HG03520 (cell line): Measurements from ENCODE around the gene CBX4.
"Not testable (repeated sequence)": the region's sequence is repeated elsewhere in the genome, so short reads cannot be mapped to it uniquely, and the experiment has no call there.

Experiments used
- ATAC-seq: cut with Tn5 transposase; IDR thresholded peaks from one replicate; pipeline ENCODE4 v1.9.1; 2021; ENCODE audit warnings: mild to moderate bottlenecking, moderate library complexity; ENCODE audit not compliant: unreplicated experiment

Gene CBX4

GRCh38 chr17:79861413-79862216 lies 22.4 kb upstream of the CBX4 start:
- no peak for ATAC-seq

- no peak for ATAC-seq
Observed at GRCh38 chr17:79859676-79860615, 20.7 kb upstream of the CBX4 start.

- ATAC-seq: no peak
Observed at GRCh38 chr17:79857095-79857494, 17.9 kb upstream of the CBX4 start.

GRCh38 chr17:79855331-79856124 lies 16.3 kb upstream of the CBX4 start:
- ATAC-seq: no peak

- ATAC-seq: no peak
Observed at GRCh38 chr17:79854080-79855060, 15.1 kb upstream of the CBX4 start.

GRCh38 chr17:79853168-79853567 lies 13.9 kb upstream of the CBX4 start:
- not testable (repeated sequence) for ATAC-seq

- no peak for ATAC-seq
Observed at GRCh38 chr17:79852748-79853147, 13.5 kb upstream of the CBX4 start.

- ATAC-seq: no peak
Observed at GRCh38 chr17:79851461-79851817, 12.2 kb upstream of the CBX4 start.

GRCh38 chr17:79850571-79851460 lies 11.6 kb upstream of the CBX4 start:
- no peak for ATAC-seq

GRCh38 chr17:79849953-79850352 lies 10.7 kb upstream of the CBX4 start:
- no peak for ATAC-seq

- no peak for ATAC-seq
Observed at GRCh38 chr17:79848370-79848766, 9.1 kb upstream of the CBX4 start.

GRCh38 chr17:79847698-79848369 lies 8.6 kb upstream of the CBX4 start:
- no peak for ATAC-seq

- no peak for ATAC-seq
Observed at GRCh38 chr17:79845601-79845949, 6.3 kb upstream of the CBX4 start.

GRCh38 chr17:79844869-79845600 lies 5.8 kb upstream of the CBX4 start:
- ATAC-seq: no peak

GRCh38 chr17:79843816-79844800 lies 4.9 kb upstream of the CBX4 start:
- no peak for ATAC-seq

GRCh38 chr17:79843474-79843815 lies 4.2 kb upstream of the CBX4 start:
- no peak for ATAC-seq
